CD4-positive, alpha-beta T cell treated with Interleukin-4 for 1 hour (primary cell): ENCODE results near the gene LIX1.

ENCODE experiments used
- DNase-seq, 2 donors: peaks; one replicate each; pipeline ENCODE4 v3.0.0-alpha.2; 2020 to 2022

Gene LIX1

GRCh38 chr5:97073420-97073819, 69.0 kb downstream of the LIX1 start:
- DNase-seq, result no peak

GRCh38 chr5:97072696-97073095, 69.7 kb downstream of the LIX1 start:
- no peak for DNase-seq

- DNase-seq, result no peak
These were observed 70.4 kb downstream of the LIX1 start for GRCh38 chr5:97071993-97072392.

GRCh38 chr5:97071101-97071500, 71.3 kb downstream of the LIX1 start:
- DNase-seq, result no peak

GRCh38 chr5:97070234-97070633, 72.2 kb downstream of the LIX1 start:
- no peak for DNase-seq

- no peak for DNase-seq
These were observed 75.0 kb downstream of the LIX1 start for GRCh38 chr5:97067296-97067850.

- no peak for DNase-seq
These were observed 76.9 kb downstream of the LIX1 start for GRCh38 chr5:97065475-97065874.

- no peak for DNase-seq
These were observed 79.2 kb downstream of the LIX1 start for GRCh38 chr5:97063251-97063650.

GRCh38 chr5:97062046-97062445, 80.4 kb downstream of the LIX1 start:
- no peak for DNase-seq

GRCh38 chr5:97056263-97056662, 86.1 kb downstream of the LIX1 start:
- no peak for DNase-seq

GRCh38 chr5:97049175-97049574, 93.2 kb downstream of the LIX1 start:
- no peak for DNase-seq

- no peak for DNase-seq
These were observed 95.3 kb downstream of the LIX1 start for GRCh38 chr5:97047076-97047475.

GRCh38 chr5:97046270-97046982, 96.0 kb downstream of the LIX1 start:
- DNase-seq, result peak in 1 of 2 donors; percentile 5

GRCh38 chr5:97044052-97044451, 98.4 kb downstream of the LIX1 start:
- DNase-seq, result no peak

- DNase-seq, result no peak
These were observed 98.9 kb downstream of the LIX1 start for GRCh38 chr5:97043511-97043910.

- DNase-seq, result no peak
These were observed 99.4 kb downstream of the LIX1 start for GRCh38 chr5:97042996-97043395.
